NK-92 (cell line): ENCODE data around the gene SPAG9.

Experiments used
- DNase-seq: peaks from one replicate; lab custom pipeline; 2025; ENCODE audit not compliant: unreplicated experiment; lab: John Stamatoyannopoulos, UW

Gene SPAG9

GRCh38 chr17:51120739-51121619 is at the start of gene SPAG9:
SPAG9 (minus strand) TSS chr17:51120868; CDS start chr17:51120656, 212 bp downstream.
- peak; percentile 54 for DNase-seq

- no peak for DNase-seq
These were observed 48.7 kb upstream of the SPAG9 start for GRCh38 chr17:51169340-51169739.

- no peak for DNase-seq
These were observed 46.6 kb upstream of the SPAG9 start for GRCh38 chr17:51166987-51167931.

GRCh38 chr17:51166198-51166986 is 45.7 kb upstream of the SPAG9 start, which contains the start of gene NME2:
NME2 (plus strand) TSS chr17:51166411; CDS start chr17:51166831, 420 bp downstream.
- DNase-seq = no peak

GRCh38 chr17:51165680-51166197 is 45.1 kb upstream of the SPAG9 start:
- DNase-seq = no peak

GRCh38 chr17:51164911-51165679 is 44.4 kb upstream of the SPAG9 start:
- no peak for DNase-seq

DNA sequence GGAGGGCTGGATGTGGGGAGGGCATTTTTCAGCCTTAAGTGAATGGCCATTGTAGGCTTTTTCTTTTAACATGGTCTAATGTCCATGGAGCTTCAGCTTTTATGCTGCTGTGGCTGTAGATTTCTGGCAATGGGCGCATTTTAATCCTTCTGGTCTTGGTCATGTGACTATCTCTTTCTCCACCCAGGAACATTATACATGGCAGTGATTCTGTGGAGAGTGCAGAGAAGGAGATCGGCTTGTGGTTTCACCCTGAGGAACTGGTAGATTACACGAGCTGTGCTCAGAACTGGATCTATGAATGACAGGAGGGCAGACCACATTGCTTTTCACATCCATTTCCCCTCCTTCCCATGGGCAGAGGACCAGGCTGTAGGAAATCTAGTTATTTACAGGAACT is 40.9 kb upstream of the SPAG9 start:
- no peak for DNase-seq

- DNase-seq = no peak
These were observed 38.9 kb upstream of the SPAG9 start for GRCh38 chr17:51159604-51160003.

DNA sequence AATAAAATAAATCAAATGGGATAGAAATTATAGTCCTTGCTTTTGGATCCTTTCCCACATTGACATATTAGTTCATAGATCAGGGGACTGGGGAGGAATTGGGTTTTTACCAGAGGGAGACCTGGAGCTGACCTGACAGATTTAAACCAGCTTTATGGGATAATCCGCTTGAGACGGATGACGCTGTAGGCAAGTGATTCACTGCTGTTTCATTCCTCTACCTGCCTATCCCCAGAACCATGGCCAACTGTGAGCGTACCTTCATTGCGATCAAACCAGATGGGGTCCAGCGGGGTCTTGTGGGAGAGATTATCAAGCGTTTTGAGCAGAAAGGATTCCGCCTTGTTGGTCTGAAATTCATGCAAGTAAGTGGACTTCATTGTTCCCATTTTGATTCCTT is 34.7 kb upstream of the SPAG9 start:
- no peak for DNase-seq

DNA sequence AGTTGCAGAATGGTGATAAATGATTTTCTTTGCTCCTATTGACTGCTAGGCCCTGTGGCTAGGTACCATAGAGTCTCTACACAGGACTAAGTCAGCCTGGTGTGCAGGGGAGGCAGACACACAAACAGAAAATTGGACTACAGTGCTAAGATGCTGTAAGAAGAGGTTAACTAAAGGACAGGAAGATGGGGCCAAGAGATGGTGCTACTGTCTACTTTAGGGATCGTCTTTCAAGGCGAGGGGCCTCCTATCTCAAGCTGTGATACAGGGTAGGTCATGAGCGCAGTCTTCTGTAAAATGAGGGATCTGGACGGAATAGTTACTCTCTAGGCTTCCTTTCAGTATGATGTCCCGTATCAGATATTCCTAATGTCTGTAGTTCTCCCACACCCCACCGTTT is 33.5 kb upstream of the SPAG9 start:
- no peak for DNase-seq

- peak; percentile 80 for DNase-seq
These were observed 32.8 kb upstream of the SPAG9 start, which contains the start of gene NME1 for GRCh38 chr17:51153210-51154072. NME1 (plus strand) TSS chr17:51153559; CDS start chr17:51155655, 2,096 bp downstream.

DNA sequence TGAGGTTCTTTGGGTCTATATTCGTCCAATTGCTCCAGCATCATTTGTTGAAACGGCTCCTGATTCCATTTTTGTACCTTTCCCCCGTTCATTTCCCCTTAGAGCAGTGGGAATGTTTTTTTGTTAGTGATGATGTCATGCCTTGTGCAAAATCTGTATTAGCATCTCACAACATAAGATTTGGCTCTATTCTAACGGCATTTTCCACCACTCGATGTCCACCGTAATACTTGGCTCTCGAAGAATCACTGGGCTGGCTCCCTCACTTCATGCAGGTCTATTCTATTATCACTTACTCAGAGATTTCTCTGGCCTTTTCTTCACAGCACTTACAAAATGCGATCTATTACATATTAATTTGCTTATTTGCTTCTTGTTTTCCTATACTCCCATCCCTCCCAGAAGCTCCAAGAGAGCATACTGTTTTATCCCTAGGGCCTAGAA is 32.1 kb upstream of the SPAG9 start:
- DNase-seq = no peak

GRCh38 chr17:51150932-51151331 is 30.3 kb upstream of the SPAG9 start:
- DNase-seq = no peak

GRCh38 chr17:51149163-51149562 is 28.5 kb upstream of the SPAG9 start:
- no peak for DNase-seq

GRCh38 chr17:51147650-51148049 is 27.0 kb upstream of the SPAG9 start:
- DNase-seq = no peak

DNA sequence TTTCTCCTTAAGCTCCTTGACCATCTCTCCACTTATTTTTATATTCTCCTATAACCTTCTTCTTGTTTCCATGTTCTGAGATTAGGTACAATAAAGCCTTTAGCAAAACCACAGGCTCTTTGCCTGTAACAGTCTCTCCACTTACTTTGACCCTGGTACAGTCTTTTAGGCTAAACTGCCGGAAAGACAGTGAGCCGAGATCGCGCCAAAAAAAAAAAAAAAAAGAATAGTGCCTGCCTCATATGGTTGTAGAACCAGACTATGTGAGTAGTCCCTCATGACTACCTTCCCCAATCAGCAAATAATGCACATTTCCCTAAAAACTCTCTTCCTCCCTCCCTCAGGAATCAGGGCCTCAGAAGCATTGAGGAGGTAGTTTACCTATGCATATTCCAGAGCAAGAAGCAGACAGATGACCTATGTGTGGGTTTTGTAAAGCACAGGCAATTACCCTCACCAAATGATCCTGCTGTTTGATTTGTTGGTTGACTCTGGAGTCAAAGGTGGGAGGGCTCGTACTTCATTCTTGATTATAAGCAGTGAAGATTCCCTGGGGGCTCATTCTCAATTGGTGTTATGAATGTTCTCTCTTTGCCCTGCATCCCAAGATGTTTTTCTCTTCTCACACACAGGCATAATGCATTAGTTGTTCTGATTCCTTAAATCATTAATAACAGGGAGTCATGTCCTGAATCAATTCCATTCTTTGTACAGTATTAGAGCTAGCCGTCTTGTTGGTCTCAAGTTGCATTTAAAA is 23.8 kb upstream of the SPAG9 start:
- DNase-seq = no peak

GRCh38 chr17:51142597-51142996 is 21.9 kb upstream of the SPAG9 start:
- DNase-seq = no peak

DNA sequence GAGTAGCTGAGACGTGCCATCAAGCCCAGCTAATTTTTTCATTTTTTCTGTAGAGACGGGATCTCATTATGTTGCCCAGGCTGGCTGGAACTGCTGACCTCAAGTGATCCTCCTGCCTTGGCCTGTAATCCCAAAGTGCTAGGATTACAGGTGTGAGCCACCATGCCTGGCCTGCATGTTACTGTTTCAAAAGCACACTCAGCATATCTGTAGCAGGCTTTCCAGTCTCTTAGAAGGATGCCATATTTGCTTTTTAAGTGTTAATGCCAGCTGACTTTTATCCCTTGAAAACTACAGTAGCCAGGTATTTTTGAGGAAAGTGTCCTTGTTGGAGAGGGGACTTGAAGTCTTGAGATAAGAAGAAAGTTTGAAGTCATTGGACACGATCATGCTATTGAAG is 15.3 kb upstream of the SPAG9 start:
- no peak for DNase-seq
